ENCODE results near the gene CD63. TPM values are rescaled to one million over a fixed set of nuclear protein-coding genes. Genes with fewer than 3 reads are reported as not detected.

The CD63 gene
- total and polyA plus RNA-seq, 2 of the 13 experiments (the other 11 are each of a cell fraction or from before 2014, with no cell fraction given), result 234 to 277 TPM

GRCh38 chr12:55681142-55682077 is 47.4 kb downstream of the CD63 start (continued):
- TF ChIP-seq ARID5B (CRISPR knock-in tag; IDR thresholded peaks at IDR 0.05), result peak; percentile 70
- TF ChIP-seq KMT2A (CRISPR knock-in tag; IDR thresholded peaks at IDR 0.05), result peak; percentile 33; the same call in 1 of the 2 replicates
- no peak for TF ChIP-seq ZNF883 (CRISPR knock-in tag; IDR thresholded peaks at IDR 0.05; ENCODE audit: not compliant biosample characterization)
- 0 out of 2 replicates have a peak, but pooled peaks have one; percentile 62 for TF ChIP-seq DNMT1 (CRISPR knock-in tag; IDR thresholded peaks at IDR 0.05)
- 0 out of 2 replicates have a peak, but pooled peaks have one; percentile 8 for TF ChIP-seq ZBTB33 (CRISPR knock-in tag; IDR thresholded peaks at IDR 0.05)
- no peak for TF ChIP-seq EED (CRISPR knock-in tag; IDR thresholded peaks at IDR 0.05)
- no peak for TF ChIP-seq HNRNPK (IDR thresholded peaks at IDR 0.05; ENCODE audit: low read depth, low read length, poor library complexity, severe bottlenecking)
- no peak for TF ChIP-seq RAD51 (IDR thresholded peaks at IDR 0.05; ENCODE audit: borderline replicate concordance)
- no peak for TF ChIP-seq ZNF83 (CRISPR knock-in tag; IDR thresholded peaks at IDR 0.05; ENCODE audit: borderline replicate concordance)
- no peak for TF ChIP-seq ZNF562 (CRISPR knock-in tag; IDR thresholded peaks at IDR 0.05; ENCODE audit: borderline replicate concordance)
- TF ChIP-seq KDM5B (CRISPR knock-in tag; IDR thresholded peaks at IDR 0.05; ENCODE audit: borderline replicate concordance), result no peak; the same call in 1 of the 2 replicates
- no peak for TF ChIP-seq BCLAF1 (IDR thresholded peaks at IDR 0.05)
- no peak for TF ChIP-seq ZNF672 (CRISPR knock-in tag; IDR thresholded peaks at IDR 0.05)
- TF ChIP-seq YEATS2 (CRISPR knock-in tag; IDR thresholded peaks at IDR 0.05; ENCODE audit: borderline replicate concordance), result no peak
- peak; percentile 53; the same call in 1 of the 2 replicates for TF ChIP-seq ZFY (CRISPR knock-in tag; IDR thresholded peaks at IDR 0.05)
- no peak for TF ChIP-seq ZNF235 (CRISPR knock-in tag; IDR thresholded peaks at IDR 0.05; ENCODE audit: borderline replicate concordance)
- no peak for TF ChIP-seq BATF2 (CRISPR knock-in tag; IDR thresholded peaks at IDR 0.05)

Data from HepG2 (cell line).